ENCODE measurements around the gene B3GAT3.

B3GAT3 gene

DNA sequence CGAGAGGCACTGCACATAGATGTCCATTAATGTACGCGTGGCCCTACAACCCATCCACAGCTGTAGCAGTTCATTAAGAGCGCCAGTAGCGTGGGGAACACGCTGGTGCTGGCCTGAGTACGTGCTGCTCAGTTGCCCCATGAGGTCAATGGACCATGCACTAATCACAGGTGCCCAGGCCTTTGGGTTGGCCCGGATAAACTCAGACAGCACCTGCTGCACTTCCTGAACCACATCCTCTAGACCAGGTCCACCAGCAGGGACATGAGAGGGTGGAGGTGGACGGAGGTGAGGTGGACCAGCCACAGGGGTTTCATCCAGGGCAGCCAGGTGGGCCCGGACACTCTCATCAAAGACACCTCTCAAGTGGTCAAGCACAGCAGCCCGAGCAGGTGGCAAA lies 27.7 kb upstream of the B3GAT3 start:
- TF ChIP-seq, protein P1, sequence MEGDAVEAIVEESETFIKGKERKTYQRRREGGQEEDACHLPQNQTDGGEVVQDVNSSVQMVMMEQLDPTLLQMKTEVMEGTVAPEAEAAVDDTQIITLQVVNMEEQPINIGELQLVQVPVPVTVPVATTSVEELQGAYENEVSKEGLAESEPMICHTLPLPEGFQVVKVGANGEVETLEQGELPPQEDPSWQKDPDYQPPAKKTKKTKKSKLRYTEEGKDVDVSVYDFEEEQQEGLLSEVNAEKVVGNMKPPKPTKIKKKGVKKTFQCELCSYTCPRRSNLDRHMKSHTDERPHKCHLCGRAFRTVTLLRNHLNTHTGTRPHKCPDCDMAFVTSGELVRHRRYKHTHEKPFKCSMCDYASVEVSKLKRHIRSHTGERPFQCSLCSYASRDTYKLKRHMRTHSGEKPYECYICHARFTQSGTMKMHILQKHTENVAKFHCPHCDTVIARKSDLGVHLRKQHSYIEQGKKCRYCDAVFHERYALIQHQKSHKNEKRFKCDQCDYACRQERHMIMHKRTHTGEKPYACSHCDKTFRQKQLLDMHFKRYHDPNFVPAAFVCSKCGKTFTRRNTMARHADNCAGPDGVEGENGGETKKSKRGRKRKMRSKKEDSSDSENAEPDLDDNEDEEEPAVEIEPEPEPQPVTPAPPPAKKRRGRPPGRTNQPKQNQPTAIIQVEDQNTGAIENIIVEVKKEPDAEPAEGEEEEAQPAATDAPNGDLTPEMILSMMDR (IDR thresholded peaks at IDR 0.05; ENCODE audit: low read depth, low read length), result no peak
- no peak for DNase-seq (ENCODE audit: low read depth in 2 of 2)

DNA sequence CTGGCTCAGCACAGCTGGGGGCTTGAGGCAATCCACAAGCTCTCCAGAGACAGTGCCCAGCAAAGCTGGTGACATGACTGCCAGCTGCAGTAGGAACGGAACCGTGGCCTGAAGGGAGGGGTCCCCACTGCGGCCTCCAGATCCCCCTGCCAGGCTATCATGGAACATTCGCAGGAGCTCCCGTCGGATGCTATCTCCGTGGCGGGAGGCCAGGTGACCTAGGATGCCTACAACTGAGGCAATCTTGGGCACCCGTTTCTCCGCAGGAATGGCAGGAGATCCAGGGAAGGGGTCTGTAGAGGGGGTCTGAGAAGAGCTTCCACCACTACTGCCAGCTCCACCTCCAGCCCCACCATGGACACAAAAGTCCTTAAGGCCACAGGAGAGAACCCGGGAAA lies 27.2 kb upstream of the B3GAT3 start:
- TF ChIP-seq, protein P1 (IDR thresholded peaks at IDR 0.05; ENCODE audit: low read depth, low read length), result no peak
- no peak overlapping the region for H3K4me3 ChIP-seq (replicated peaks in 1 of 2; ENCODE audit: low read depth in 2 of 2, low read length in 2 of 2)
- DNase-seq (ENCODE audit: low read depth in 2 of 2), result no peak

More for the DNA sequence above, 27.7 kb upstream of the B3GAT3 start:
- H3K4me3 ChIP-seq (replicated peaks in 1 of 2; ENCODE audit: low read depth in 2 of 2, low read length in 2 of 2), result no peak overlapping the region

DNA sequence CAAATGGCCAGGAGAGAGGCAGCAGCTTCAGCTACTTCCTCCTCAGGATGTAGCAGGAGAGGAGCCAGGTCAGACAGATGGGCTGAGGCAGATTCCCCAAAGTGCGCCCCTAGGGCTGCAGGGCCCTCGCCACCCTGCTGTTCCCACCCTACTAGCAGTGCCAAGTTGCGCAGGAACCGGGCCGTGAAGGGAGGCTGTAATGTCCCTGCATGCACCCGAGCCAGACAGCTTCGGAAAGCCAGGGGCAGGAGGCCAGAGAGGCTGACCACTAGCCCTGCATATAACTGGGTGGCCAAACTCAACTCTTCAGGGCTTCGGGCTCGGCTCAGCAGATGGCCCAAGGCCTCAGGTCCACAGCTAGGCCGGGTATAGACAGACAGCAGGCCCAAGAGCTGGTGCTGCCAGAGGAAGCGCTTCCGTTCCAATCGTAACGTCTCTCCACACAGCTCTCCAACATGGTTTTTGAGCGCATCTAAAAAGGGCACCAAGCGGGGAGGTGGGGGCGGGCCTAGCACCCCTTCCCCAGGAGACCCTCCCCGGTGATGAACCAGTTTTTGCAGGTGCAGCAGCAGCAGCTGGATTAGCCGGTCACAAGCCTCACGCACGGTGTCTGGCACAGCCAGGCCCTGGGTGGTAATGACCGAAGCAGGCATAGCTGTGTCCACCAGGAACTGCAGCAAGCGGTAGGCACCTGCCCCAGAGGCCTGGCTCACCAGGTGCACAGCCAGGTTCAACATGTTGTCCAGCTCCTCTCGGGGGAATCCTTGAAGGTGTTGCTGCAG lies 26.6 kb upstream of the B3GAT3 start:
- DNase-seq (ENCODE audit: low read depth in 2 of 2), result no peak
- TF ChIP-seq, protein P1 (IDR thresholded peaks at IDR 0.05; ENCODE audit: low read depth, low read length), result no peak
- H3K4me3 ChIP-seq (replicated peaks in 1 of 2; ENCODE audit: low read depth in 2 of 2, low read length in 2 of 2), result no peak overlapping the region

DNA sequence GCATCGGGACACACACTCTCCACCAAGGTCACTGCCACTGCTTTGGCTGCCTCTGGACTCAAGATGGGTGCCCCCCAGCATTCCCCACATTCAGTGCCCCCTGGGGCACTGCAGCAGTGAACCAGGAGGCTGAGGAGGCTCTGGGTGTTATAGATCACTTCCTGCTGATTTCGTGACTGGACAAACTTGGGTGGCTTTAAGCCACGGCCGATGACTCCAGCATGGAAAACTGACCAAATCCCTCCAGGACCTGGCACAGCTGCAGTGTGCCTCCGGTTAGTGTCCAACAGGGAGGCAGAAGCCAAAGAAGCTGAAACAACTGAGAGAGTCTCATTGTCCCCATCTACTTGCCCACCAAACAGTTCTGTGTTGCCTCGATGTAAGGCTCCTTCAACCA lies 25.8 kb upstream of the B3GAT3 start:
- no peak for DNase-seq (ENCODE audit: low read depth in 2 of 2)
- TF ChIP-seq, protein P1 (IDR thresholded peaks at IDR 0.05; ENCODE audit: low read depth, low read length), result no peak
- H3K4me3 ChIP-seq (replicated peaks in 1 of 2; ENCODE audit: low read depth in 2 of 2, low read length in 2 of 2), result no peak overlapping the region

DNA sequence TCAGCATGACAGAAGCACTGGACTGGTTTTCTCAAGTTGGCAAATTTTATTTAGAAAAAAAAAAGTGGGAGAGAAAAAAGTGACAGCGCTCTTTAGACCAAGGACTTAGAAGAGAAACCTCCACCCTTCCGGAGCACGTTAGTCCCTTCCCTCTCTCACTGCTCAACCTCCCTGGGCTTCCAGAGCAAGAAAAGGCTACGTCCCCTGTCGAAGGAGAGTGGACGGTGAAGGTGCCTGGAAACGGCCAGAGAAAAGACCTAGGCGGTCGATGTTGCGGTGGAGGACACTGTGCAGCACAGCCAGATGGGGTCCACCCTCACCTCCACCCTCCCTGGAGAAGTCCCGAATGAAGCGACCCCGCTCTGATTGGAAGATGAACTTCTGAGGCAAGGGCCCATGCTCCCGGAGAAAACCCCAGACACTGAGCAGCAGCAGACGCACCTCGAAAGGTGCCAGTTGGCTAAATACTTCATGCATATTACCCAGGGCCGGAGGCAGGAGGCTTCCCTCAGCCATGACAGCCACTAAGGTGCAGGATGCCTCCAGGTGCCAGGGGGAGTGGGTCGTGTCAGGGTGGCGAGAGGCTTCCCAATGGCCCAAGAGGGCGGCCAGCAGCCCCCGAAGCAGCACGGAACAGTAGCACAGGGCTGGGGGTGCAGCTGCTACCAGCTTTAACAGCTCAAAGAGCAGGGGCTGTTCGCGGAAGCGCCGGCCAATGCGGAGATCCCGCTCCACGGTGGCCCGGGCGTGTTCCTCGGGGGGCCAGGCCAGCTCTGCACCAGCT lies 25.2 kb upstream of the B3GAT3 start:
- TF ChIP-seq, protein P1 (IDR thresholded peaks at IDR 0.05; ENCODE audit: low read depth, low read length), result no peak
- no peak overlapping the region for H3K4me3 ChIP-seq (replicated peaks in 1 of 2; ENCODE audit: low read depth in 2 of 2, low read length in 2 of 2)
- DNase-seq (ENCODE audit: low read depth in 2 of 2), result no peak

DNA sequence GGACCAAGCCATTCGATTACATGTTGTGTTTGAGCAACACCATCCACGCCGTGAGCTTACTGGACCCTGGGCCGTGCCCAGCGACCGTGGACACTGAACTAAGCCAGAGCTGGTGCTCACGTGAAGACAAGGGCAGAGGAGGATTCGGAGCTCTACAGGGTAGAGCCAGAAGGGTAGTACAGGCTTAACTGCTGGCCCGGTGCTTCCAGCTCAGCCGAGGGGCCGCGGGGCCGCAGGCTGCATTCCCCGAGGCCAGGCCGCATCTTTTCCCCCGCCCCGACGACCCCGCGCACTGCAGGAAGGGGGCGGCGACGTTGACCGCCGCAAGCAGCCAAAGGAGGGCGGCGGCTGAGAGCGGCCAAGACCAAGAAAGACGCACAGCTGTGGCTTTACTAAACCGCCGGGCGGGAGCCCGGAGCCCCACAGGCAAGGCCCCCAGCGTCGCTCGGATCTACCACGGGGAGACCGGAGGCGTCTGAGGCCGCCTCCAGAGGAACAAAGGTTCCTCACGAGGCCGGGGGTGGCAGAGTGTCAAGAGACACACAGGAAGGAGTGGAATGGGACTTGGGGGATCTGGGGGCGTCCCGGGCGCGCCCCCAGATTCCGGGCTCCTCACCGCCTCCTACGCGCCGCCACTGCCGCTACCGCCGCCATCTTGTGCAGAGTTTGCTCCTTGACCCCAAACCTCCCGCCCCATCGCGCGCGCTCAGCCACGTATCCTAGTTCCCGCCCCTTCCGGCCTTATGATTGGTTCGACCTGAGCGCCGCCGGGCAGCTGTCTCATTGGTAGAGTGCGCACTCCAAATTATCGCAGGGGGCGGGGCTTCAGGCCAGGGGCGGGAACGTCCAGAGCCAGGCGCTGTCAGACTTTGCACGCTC lies 24.4 kb upstream of the B3GAT3 start, which contains the start of gene GANAB:
Gene GANAB, minus strand, starts transcription at position 668 of the 879 bp plus-strand sequence. Its CDS starts 14 bp downstream, at position 654.
- TF ChIP-seq, protein P1 (IDR thresholded peaks at IDR 0.05; ENCODE audit: low read depth, low read length), result no peak
- DNase-seq (ENCODE audit: low read depth in 2 of 2), result peak; percentile 98
- peak within 1 kb of the TSS; percentile 83 to 86 for H3K4me3 ChIP-seq (replicated peaks in 1 of 2; ENCODE audit: low read depth in 2 of 2, low read length in 2 of 2)
